GM21367 (cell line): ENCODE measurements around the gene FRY.
A peak's percentile ranks its signal among the peaks of the same experiment; 100 is the strongest.

ENCODE experiments used
- ATAC-seq: cut with Tn5 transposase; IDR thresholded peaks from one replicate; pipeline ENCODE4 v1.9.1; 2021; ENCODE audit not compliant: unreplicated experiment

The FRY gene

DNA sequence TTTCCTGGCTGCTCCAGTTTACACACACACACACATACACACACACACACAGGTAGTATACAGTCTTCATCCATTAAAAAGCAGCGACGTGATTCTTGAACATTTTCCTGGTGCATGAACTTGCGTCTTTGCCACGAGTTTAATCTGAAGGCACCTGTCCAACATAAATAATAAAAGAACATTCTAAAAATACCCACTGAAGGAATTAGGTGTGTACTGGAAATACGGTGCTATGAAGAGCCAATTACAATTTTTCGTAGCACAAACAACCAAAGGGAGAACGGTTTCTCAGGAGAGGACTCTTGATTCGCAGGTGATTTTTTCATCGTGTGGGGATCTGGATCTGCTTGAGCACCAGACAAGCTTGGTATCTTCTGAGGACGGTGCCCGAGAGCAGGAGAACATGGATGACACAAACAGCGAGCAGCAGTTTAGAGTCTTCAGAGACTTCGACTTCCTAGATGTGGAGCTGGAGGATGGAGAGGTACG lies 222.4 kb downstream of the FRY start:
- no peak for ATAC-seq

DNA sequence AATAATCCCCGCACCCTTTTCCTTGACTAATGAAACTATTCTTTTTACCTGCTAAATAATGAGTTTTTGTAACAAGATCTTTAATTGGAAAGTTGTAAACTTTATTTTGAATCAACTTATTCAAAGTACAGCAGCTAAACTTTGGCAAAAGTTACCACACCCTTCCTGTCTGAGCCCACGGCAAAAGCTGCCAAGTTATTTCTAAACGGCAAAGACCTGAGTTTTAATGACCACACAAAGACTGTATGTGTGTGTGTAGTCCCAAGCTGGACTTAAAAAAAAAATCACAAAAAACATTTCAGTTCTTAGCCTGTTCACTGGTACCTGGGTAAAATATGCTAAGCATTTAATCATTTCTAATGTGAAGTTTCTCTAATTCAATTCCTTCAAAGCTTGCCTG lies 222.8 kb downstream of the FRY start:
- ATAC-seq: no peak

DNA sequence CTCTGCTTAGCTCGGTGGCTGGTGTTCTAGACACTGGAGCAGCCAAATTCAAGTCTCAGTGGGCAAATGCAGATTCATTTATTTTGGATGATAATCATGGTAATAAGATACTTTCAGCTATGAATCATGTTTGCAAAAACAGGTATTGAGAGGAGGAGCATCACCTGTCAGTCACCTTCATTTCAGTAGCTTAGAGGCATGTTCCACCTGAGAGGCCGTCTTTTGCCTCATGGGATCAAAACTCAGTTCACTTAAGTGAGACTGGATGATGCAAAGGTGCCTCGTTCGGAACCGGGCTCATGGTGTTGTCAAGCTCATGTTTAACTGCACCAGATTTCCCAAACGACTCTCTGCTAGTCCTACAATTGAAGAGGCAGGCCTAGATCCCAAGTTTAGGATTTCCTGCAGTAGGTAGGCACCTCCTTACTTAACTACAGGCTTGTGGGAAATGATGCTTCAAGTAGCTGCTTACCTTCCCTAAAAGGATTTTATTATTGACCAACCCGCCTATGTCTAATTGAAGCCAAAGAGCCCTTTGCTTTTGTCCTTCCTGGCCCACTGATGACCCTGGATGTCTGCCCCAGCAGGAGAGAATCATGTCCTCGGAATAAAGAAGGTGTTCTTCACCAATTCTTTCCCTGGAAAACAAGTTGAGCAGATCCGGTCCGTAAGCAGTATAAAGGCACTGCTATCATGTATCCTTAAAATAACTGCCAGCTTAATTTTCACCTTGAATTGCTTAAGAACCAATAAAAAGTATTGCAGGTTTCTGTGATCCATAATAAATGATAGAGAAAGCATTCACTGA lies 223.5 kb downstream of the FRY start:
- ATAC-seq: no peak

- no peak for ATAC-seq
Measured at GRCh38 chr13:32255724-32256109, 224.1 kb downstream of the FRY start.

DNA sequence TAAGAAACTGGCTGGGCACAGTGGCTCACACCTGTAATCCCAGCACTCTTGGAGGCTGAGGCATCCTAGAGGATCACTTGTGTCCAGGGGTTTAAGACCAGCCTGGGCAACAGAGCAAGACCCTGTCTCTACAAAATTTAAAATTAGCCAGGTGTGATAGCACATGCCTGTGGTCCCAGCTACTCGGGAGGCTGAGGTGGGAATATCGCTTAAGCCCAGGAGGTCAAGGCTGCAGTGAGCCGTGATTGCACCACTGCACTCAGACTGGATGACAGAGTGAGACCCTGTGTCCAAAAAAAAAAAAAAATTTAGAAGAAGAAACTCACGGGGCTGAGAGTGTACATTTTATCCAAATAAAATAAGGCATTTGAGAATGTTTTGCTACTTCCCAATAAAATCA lies 224.7 kb downstream of the FRY start:
- no peak for ATAC-seq

DNA sequence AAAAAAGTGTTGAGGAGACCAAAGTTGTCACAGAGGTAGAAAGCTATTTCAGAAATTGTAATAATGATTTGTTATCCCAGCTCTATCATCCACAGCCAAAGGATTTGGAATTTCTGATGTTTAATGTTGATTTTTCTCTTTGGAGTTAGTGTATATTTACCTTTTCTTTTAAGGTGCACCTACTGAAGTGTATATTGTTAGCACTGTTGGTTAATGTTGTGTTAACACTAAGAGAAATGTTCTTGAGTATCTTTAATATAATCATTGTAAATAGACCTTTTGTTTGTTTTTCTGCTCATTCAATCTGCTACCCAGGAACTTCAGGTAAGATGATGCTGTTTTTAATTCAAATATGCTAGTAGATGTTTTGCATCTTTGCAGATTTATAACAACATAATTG lies 226.1 kb downstream of the FRY start:
- no peak for ATAC-seq

GRCh38 chr13:32259116-32259515 lies 227.5 kb downstream of the FRY start:
- ATAC-seq: no peak

- no peak for ATAC-seq
Measured at GRCh38 chr13:32261567-32261966, 230.0 kb downstream of the FRY start.

DNA sequence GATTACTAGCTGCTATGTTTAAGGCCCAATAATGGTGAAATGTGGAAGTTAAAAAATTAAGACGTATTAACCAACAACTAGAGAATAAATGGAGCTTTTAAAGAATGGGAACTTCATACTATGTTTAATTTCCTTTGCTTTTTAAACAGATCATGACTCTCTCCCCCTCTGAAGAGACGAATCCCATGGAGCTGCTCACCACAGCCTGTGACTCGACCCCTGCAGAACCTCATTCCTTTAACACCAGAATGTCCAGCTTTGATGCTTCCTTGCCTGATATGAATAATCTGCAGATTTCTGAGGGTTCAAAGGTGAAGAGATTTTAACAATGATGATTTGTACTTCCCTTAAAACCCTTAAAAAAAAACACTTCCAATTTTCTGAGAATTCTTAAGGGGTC lies 230.6 kb downstream of the FRY start:
- ATAC-seq: no peak

GRCh38 chr13:32262619-32263018 lies 231.0 kb downstream of the FRY start:
- ATAC-seq: no peak

DNA sequence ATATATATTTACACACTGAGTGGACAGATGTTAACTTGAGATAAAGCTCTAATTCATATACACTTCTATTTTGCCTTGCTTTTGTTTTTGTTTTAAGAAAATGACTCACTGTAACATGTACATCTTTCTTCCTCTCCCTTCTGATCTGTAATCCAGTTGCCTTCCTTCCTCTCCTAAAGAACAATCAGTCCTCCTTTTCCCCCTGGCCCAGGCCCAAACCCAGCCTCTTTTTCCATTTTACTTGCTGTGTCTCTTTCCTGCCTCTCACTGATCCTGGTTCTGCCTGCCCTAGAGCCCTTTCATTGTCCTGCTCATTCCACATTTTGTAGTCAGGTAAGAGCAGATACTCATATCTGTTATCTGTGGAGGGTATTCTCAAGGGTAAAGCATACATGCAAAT lies 232.8 kb downstream of the FRY start:
- no peak for ATAC-seq

DNA sequence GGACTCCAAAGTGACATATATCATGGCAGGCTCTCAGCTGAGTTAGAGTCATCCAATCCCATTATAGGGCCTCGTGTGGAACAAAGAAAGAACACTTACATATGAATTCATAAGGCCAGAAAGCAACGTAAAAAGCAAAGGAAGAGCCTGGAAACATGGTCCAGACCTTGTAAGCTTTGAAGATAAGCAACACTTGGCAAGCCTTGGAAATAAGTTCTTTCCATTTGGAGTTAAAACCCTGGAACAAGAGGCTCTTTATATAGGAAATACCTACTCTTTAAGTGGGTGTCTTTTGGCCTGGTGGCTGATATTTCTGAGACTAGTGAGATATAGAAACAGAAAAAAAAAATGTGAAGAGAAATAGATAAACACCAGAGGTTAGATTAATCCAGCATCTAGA lies 234.2 kb downstream of the FRY start:
- ATAC-seq: no peak

DNA sequence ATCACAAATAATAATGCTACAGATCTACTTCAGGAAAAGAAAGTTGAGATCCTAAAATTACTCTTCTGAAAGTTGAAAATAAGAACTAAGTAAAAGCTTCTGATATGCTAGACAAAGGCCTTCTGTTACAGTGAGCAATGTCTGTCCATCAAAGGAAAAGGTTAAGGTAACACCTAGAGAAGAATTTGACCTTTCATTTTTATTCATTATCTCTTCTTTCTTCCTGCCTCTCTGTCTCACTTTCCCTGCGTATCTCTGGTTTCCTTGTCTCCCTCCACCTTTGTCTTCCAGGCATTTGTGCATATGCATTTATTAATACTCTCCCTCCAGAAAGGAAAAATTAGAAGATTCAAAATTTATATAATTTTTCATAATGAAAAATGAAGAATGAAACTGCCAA lies 234.6 kb downstream of the FRY start:
- ATAC-seq: no peak

GRCh38 chr13:32267836-32268439 lies 236.4 kb downstream of the FRY start:
- ATAC-seq: peak; percentile 51

GRCh38 chr13:32272021-32272683 lies 240.6 kb downstream of the FRY start:
- no peak for ATAC-seq

DNA sequence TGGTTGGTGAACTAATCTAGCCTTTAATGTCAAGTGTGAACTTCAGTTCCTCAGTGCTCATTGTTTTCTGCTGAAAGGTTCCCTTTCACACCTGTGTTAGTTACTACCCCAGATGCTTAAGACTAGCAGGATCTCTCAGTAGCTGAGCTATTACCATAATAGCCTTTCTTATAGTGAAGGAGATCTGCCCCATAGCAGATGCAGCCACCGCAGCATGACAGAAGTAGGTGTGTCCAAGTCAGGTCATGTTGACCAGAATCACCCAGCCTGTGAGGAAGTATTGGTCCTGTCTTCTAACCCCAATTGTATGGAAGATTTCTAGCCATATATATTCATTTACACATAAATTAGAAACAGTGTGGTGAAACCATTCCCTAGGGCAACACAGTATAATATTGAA lies 246.3 kb downstream of the FRY start:
- no peak for ATAC-seq

DNA sequence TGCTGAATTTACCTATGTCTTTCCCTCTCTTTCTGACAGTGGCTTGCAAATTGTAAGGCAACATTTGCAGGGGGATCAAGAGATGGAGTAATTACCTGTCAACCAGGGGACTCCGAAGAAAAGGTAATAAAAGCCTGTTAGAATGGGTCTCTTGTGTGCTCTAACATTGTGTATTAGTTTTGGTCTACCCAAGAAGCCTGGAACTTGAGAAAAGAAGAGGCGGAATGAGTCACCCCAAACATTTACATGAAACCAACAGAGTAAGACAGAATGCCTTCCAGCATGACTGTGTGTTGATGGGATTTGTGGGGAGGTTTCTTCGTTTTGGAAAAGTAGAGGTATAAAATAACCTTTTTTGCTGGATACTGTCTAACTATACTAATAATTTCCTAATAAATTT lies 246.9 kb downstream of the FRY start:
- no peak for ATAC-seq

DNA sequence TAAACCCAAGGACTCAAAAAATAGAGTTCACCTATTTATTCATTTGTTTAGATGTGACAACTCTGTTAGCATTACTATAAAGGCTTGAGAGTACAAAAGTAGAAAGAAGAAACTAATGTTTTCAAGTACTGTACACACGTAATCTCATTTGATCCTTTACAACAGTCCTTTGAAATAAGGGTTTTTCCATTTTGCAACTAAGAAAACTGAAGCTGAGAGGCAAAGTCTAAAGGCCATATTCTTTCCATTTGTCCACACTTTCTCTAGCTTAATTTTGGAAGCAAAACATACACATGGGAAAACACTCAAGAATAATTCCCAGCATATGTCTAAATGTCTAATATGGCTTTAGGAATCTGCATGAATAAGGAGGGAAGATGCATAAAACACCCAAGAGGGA lies 249.5 kb downstream of the FRY start:
- ATAC-seq: no peak

GRCh38 chr13:32282096-32282711 lies 250.6 kb downstream of the FRY start:
- ATAC-seq: no peak

- ATAC-seq: no peak
Measured at GRCh38 chr13:32284927-32285632, 253.5 kb downstream of the FRY start.

- no peak for ATAC-seq
Measured at GRCh38 chr13:32285633-32285965, 254.0 kb downstream of the FRY start.
